ENCODE data around the gene SIVA1.
"Not testable (repeated sequence)": the region's sequence is repeated elsewhere in the genome, so short reads cannot be mapped to it uniquely, and the experiment has no call there.

DNA sequence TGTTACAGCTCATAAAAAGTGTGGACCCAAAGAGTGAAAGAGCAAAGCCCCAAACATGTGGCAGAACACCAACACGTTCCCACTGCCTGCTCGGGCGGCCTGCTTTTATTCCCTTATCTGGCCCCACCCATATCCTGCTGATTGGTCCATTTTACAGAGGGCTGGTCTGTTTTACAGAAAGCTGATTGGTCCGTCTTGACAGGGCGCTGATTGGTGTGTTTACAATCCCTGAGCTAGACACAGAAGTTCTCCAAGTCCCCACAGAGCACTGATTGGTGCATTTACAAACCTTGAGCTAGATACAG lies 2.2 kb upstream of the SIVA1 start:
- TF ChIP-seq POLR2A, CTCF (IDR thresholded peaks at IDR 0.05): not testable (repeated sequence)

Data from esophagus squamous epithelium (tissue), 4 donors.